HEK293T (cell line): ENCODE data around the gene SLC35F2.
A peak's percentile ranks its signal among the peaks of the same experiment; 100 is the strongest.

ENCODE experiments used
- CTCF ChIA-PET: fragments of 350-600 bp; formaldehyde crosslinking; extraction: SDS; loops from one replicate; lab custom pipeline; 2021; ENCODE audit warnings: antibody characterized with exemption, inconsistent platforms; lab: Yijun Ruan, JAX
- POLR2A ChIA-PET: fragments of 350-600 bp; formaldehyde crosslinking; extraction: SDS; loops from one replicate; lab custom pipeline; 2020; ENCODE audit warnings: antibody characterized with exemption, inconsistent platforms; lab: Yijun Ruan, JAX
- DNase-seq: peaks from one replicate; pipeline ENCODE4 v3.0.0; 2012; ENCODE audit warnings: mixed read lengths; ENCODE audit errors: extremely low spot score
- ARNT ChIP-seq: fragments of 450-650 bp; IDR thresholded peaks from 2 replicates; pipeline ENCODE4 v1.6.1; 2017; ENCODE audit warnings: mild to moderate bottlenecking
- BHLHE40 ChIP-seq: fragments of 450-650 bp; IDR thresholded peaks from 2 replicates; pipeline ENCODE4 v1.6.1; 2016; ENCODE audit warnings: mild to moderate bottlenecking, moderate library complexity, borderline replicate concordance
- CTBP1 ChIP-seq: fragments of 450-650 bp; IDR thresholded peaks from 2 replicates; pipeline ENCODE4 v1.6.1; 2016; ENCODE audit warnings: borderline replicate concordance
- ELF4 ChIP-seq: fragments of 450-650 bp; IDR thresholded peaks from 2 replicates; pipeline ENCODE4 v1.6.1; 2017; ENCODE audit warnings: antibody characterized with exemption
- FOXA1 ChIP-seq: fragments of 450-650 bp; IDR thresholded peaks from 2 replicates; pipeline ENCODE4 v1.6.1; 2016; ENCODE audit warnings: mild to moderate bottlenecking
- FOXK2 ChIP-seq: fragments of 450-650 bp; IDR thresholded peaks from 2 replicates; pipeline ENCODE4 v1.6.1; 2016; ENCODE audit warnings: mild to moderate bottlenecking
- FOXM1 ChIP-seq: fragments of 450-650 bp; IDR thresholded peaks from 2 replicates; pipeline ENCODE4 v1.6.1; 2017; ENCODE audit warnings: mild to moderate bottlenecking, borderline replicate concordance
- HDGF ChIP-seq: fragments of 450-650 bp; IDR thresholded peaks from 2 replicates; pipeline ENCODE4 v1.6.1; 2017; ENCODE audit warnings: antibody characterized with exemption, borderline replicate concordance
- L3MBTL2 ChIP-seq: fragments of 450-650 bp; conservative IDR thresholded peaks from 2 replicates; pipeline ENCODE4 v1.6.1; 2016; ENCODE audit warnings: mild to moderate bottlenecking
- LEF1 ChIP-seq: fragments of 450-650 bp; IDR thresholded peaks from 2 replicates; pipeline ENCODE4 v1.6.1; 2017; ENCODE audit warnings: mild to moderate bottlenecking, borderline replicate concordance
- NFRKB ChIP-seq: fragments of 450-650 bp; IDR thresholded peaks from 2 replicates; pipeline ENCODE4 v1.6.1; 2016; ENCODE audit warnings: mild to moderate bottlenecking, moderate library complexity
- SP1 ChIP-seq: fragments of 450-650 bp; IDR thresholded peaks from 2 replicates; pipeline ENCODE4 v1.6.1; 2017
- SUZ12 ChIP-seq: fragments of 450-650 bp; IDR thresholded peaks from 2 replicates; pipeline ENCODE4 v1.6.1; 2016; ENCODE audit warnings: mild to moderate bottlenecking
- TARDBP ChIP-seq: fragments of 450-650 bp; IDR thresholded peaks from 2 replicates; pipeline ENCODE4 v1.6.1; 2016
- ZNF384 ChIP-seq: fragments of 450-650 bp; IDR thresholded peaks from 2 replicates; pipeline ENCODE4 v1.6.1; 2016
- TF ChIP-seq, protein P1 (sequence below): fragments of 450-650 bp; IDR thresholded peaks from 2 replicates; pipeline ENCODE4 v1.6.1; 2016

Gene SLC35F2

DNA sequence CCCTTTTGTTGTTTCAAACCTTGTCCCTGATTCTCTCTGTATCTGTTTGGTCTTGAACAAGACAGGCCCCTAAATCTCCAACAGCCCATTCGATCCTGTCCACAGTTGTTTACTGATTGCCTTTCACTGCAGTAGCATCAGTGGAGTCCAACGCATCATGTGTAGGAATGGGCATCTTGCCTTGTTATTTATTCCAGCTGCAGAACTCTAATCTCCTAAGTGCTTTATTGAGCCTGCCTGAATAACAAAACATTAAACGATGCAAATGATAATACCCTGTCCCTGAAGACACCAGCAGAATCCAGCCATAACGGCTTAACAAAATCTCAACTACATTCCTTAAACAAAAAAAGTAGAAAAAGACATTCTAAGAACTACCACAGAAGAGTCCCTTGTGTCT, 50.1 kb downstream of the SLC35F2 start:
- CTCF ChIA-PET, result no interaction called here
- DNase-seq, result no peak
- TF ChIP-seq CTBP1, result no peak
- TF ChIP-seq, protein P1, sequence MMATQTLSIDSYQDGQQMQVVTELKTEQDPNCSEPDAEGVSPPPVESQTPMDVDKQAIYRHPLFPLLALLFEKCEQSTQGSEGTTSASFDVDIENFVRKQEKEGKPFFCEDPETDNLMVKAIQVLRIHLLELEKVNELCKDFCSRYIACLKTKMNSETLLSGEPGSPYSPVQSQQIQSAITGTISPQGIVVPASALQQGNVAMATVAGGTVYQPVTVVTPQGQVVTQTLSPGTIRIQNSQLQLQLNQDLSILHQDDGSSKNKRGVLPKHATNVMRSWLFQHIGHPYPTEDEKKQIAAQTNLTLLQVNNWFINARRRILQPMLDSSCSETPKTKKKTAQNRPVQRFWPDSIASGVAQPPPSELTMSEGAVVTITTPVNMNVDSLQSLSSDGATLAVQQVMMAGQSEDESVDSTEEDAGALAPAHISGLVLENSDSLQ, result no peak
- TF ChIP-seq NFRKB, result no peak
- TF ChIP-seq ARNT, result no peak
- TF ChIP-seq FOXA1, result no peak
- no peak for TF ChIP-seq SP1
- no peak for TF ChIP-seq TARDBP
- TF ChIP-seq FOXM1, result no peak
- TF ChIP-seq LEF1, result no peak
- POLR2A ChIA-PET, result no interaction called here

DNA sequence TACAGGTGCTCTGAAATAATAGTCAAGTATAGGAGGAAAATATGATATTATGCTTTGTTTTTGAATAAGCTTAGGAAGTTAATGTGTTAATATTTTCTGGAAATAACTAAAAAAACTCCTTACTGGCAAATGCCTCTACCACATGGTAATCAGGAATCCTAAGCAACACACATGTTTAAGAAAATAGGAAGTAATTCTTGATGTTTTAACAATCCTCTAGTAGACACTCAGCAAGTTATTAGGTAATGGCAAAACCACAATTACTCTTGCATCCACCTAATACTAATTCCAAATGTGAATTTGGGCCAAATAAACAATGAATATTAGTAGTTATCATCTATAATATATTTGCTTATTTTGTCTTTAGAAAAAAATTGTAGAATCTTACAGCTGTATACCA, 53.6 kb downstream of the SLC35F2 start:
- TF ChIP-seq CTBP1 (no peak), FOXA1 (no peak), BHLHE40 (no peak), LEF1 (no peak), ZNF384 (no peak), FOXM1 (no peak), HDGF (no peak), SP1 (no peak), ARNT (no peak), NFRKB (no peak), ELF4 (no peak), TARDBP (no peak), L3MBTL2 (no peak), FOXK2 (no peak), SUZ12 (no peak)
- TF ChIP-seq, protein P1, result no peak
- CTCF ChIA-PET, result no interaction called here
- DNase-seq, result no peak
- POLR2A ChIA-PET, result no interaction called here

DNA sequence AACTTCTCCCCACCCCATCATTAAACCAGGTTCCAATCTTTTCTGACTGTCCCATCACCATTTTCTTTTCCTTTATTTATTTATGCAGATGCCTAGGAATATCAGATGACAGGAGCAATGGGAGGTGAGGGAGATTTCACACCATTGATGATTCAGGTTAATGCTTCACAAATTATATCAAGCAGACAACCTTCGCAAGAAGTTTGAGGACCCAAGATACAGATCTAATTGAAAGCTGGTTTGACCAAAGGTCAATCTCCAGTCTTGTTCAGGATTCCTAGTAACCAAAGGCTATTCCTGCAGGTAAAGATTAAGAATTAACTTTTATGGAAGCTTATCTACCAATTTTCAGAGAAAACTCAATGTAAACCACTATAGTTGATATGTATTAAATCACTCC, 54.4 kb downstream of the SLC35F2 start:
- no peak for DNase-seq
- POLR2A ChIA-PET, result no interaction called here
- TF ChIP-seq FOXA1 (no peak), FOXM1 (no peak), HDGF (no peak), ELF4 (no peak), L3MBTL2 (no peak), SUZ12 (no peak), NFRKB (no peak), SP1 (no peak), LEF1 (no peak), BHLHE40 (no peak)
- CTCF ChIA-PET, result no interaction called here

DNA sequence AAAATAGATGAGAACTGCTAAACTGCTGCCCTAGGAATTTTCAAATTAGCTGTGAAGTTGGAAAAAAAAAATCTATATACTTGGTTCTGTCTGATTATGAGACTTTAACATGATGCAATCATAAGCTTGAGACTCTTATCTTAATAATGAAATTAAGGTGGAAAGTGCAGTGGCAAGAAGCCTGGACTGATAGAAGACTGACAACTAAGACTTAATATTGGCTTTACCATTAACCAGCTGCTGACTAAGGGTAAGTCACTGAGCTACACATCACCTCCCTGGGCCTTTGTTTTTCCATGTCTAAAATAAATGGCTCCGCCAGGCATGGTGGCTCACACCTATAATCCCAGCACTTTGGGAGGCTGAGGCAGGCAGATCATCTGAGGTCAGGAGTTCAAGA, 56.9 kb downstream of the SLC35F2 start:
- DNase-seq, result no peak
- TF ChIP-seq FOXA1 (no peak), NFRKB (no peak), FOXK2 (no peak), L3MBTL2 (no peak)
- ChIA-PET CTCF (interaction anchor here (0.6 kb wide), 2 partner anchors 9 to 86 kb away, joined by 3 to 4 read pairs; no protein-coding TSS in a partner anchor), POLR2A (no interaction called here)

DNA sequence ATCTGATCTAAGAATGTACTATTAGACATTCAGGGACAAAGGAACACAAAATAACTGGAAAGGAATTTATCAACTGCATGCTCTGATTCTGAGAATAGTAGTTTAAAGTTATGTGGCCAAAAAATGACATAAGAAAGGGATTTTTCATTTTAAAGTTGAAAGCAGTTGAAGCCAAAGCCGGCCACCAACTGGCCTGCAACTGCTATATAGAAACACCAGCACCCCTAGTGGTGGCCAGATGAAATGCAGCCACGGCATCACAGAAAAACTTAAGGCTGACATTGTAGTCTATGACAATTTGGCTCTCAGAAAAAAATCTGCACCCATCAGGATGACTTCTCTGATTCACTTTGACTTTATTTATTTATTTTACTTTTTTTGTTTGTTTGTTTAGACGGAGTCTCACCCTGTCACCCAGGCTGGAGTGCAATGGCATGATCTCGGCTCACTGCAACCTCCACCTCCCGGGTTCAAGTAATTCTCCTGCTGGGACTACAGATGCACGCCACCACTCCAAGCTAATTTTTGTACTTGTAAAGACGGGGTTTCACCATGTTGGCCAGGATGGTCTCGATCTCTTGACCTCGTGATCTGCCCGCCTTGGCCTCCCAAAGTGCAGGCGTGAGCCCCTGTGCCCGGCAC, 59.2 kb downstream of the SLC35F2 start:
- TF ChIP-seq ARNT (no peak), FOXA1 (no peak), CTBP1 (no peak), LEF1 (no peak), NFRKB (no peak)
- TF ChIP-seq, protein P1, result no peak
- peak; percentile 75 for DNase-seq
- ChIA-PET POLR2A (no interaction called here), CTCF (interaction anchor here (1.5 kb wide), 1 partner anchor 58 kb away, joined by 4 read pairs; no protein-coding TSS in a partner anchor)

DNA sequence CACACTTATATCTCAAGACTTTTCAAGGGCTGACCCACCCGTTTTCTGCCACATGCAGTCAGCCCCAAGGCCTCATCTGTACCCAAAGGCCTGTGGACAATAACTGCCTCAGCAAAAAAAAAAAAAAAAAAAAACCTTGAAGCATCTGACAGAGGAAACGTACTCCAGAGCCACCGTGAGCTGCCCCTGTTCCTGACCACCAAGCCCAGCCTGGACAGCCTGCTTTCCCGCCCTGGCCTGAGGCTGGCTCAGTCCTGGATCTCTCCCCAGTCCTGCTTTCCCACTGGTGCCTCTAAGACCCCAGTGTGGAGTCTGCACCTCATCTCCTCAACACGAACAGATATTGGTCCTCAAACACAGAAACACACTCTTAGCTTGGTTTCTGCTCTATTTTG, 66.5 kb downstream of the SLC35F2 start:
- CTCF ChIA-PET, result interaction anchor here (0.6 to 0.9 kb wide), 2 partner anchors 9 to 21 kb away, joined by 3 to 4 read pairs; no protein-coding TSS in a partner anchor
- no peak for DNase-seq
- POLR2A ChIA-PET, result no interaction called here
- TF ChIP-seq SP1, result no peak
- no peak for TF ChIP-seq BHLHE40
- no peak for TF ChIP-seq ZNF384
- no peak for TF ChIP-seq HDGF
- no peak for TF ChIP-seq CTBP1
- TF ChIP-seq NFRKB, result no peak
- TF ChIP-seq FOXK2, result no peak
- no peak for TF ChIP-seq ARNT
- TF ChIP-seq TARDBP, result no peak
- TF ChIP-seq SUZ12, result no peak
- no peak for TF ChIP-seq L3MBTL2
- TF ChIP-seq LEF1, result no peak
- no peak for TF ChIP-seq ELF4
- TF ChIP-seq, protein P1, result no peak
- no peak for TF ChIP-seq FOXA1
